ENCODE data around the gene ART1. TPM values are rescaled to one million over a fixed set of nuclear protein-coding genes. Genes with fewer than 3 reads are reported as not detected.

The ART1 gene
- total RNA-seq, 1 donor from 2014 or later: not detected

DNA sequence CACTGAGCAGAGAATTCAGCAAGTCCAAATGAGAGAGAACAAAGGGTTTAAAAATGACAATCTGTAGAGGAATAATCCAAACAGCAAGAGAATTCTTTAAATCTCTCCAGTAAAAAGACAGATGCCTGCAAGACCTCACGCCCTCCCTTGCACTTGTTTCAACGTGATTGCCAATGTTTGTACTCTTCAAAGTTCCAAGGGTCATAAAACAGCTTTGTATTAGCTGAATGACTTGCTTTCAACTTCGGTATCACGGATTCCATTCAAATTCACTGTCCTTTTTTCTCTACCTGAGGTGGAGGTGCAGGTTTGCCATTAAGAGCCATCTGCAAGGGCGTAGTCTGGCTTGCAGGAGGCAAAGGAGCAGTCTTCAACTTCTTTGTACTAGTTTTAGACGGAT lies 67.3 kb downstream of the ART1 start:
- no peak for DNase-seq (ENCODE audit: low spot score in 2 of 2, unreplicated experiment in 2 of 2)
- Mint-ChIP-seq H3K9me3 (no peaks in the 10 kb centered on the region), H3K27ac (no peak overlapping the region), H3K4me3 (no peak overlapping the region), H3K4me1 (no peaks in the 10 kb centered on the region), H3K36me3 (peaks cover 39% of the 10 kb centered on the region), H3K27me3 (ENCODE audit: low read depth) (no peaks in the 10 kb centered on the region)
- TF ChIP-seq, protein P1, sequence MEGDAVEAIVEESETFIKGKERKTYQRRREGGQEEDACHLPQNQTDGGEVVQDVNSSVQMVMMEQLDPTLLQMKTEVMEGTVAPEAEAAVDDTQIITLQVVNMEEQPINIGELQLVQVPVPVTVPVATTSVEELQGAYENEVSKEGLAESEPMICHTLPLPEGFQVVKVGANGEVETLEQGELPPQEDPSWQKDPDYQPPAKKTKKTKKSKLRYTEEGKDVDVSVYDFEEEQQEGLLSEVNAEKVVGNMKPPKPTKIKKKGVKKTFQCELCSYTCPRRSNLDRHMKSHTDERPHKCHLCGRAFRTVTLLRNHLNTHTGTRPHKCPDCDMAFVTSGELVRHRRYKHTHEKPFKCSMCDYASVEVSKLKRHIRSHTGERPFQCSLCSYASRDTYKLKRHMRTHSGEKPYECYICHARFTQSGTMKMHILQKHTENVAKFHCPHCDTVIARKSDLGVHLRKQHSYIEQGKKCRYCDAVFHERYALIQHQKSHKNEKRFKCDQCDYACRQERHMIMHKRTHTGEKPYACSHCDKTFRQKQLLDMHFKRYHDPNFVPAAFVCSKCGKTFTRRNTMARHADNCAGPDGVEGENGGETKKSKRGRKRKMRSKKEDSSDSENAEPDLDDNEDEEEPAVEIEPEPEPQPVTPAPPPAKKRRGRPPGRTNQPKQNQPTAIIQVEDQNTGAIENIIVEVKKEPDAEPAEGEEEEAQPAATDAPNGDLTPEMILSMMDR (IDR thresholded peaks at IDR 0.05; ENCODE audit: unreplicated experiment): no peak

Other genes with a start within 250 kb of the ART1 start
- 4.5 to 6.1 TPM (median 4.9 TPM) in 3 replicates for gene ART5, start 3.1 kb upstream of the ART1 start, total RNA-seq
- gene CHRNA10, start 26.3 kb downstream of the ART1 start, total RNA-seq: 2.6 to 2.9 TPM (median 2.9 TPM) in 3 replicates
- 82.6 to 85.4 TPM (median 83.3 TPM) in 3 replicates for gene NUP98, start 152.4 kb downstream of the ART1 start, total RNA-seq
- 43.2 to 47.6 TPM (median 47.4 TPM) in 3 replicates for gene PGAP2, start 163.4 kb downstream of the ART1 start, total RNA-seq
- gene RHOG, start 195.8 kb downstream of the ART1 start, total RNA-seq: 23.8 to 24.7 TPM (median 24.2 TPM) in 3 replicates
- gene STIM1, start 210.5 kb downstream of the ART1 start, total RNA-seq: 41.2 to 43.9 TPM (median 43.7 TPM) in 3 replicates